HG02885 (cell line): ENCODE measurements around the gene MIEF2.
A peak's percentile ranks its signal among the peaks of the same experiment; 100 is the strongest.
"Not testable (repeated sequence)": the region's sequence is repeated elsewhere in the genome, so short reads cannot be mapped to it uniquely, and the experiment has no call there.

Source experiments
- ATAC-seq: cut with Tn5 transposase; IDR thresholded peaks from one replicate; pipeline ENCODE4 v1.9.1; 2021; ENCODE audit warnings: mild to moderate bottlenecking; ENCODE audit not compliant: unreplicated experiment, poor library complexity

Gene MIEF2

GRCh38 chr17:18280766-18281371 is 20.4 kb downstream of the MIEF2 start:
- no peak for ATAC-seq

GRCh38 chr17:18281788-18282187 is 21.3 kb downstream of the MIEF2 start:
- no peak for ATAC-seq

GRCh38 chr17:18285296-18285695 is 24.8 kb downstream of the MIEF2 start:
- ATAC-seq: no peak

GRCh38 chr17:18291718-18292540 is 31.5 kb downstream of the MIEF2 start:
- no peak for ATAC-seq

GRCh38 chr17:18298061-18298460 is 37.6 kb downstream of the MIEF2 start:
- not testable (repeated sequence) for ATAC-seq

- ATAC-seq: no peak
Measured at GRCh38 chr17:18300725-18301480, 40.4 kb downstream of the MIEF2 start.

GRCh38 chr17:18303206-18303605 is 42.7 kb downstream of the MIEF2 start:
- ATAC-seq: not testable (repeated sequence)

GRCh38 chr17:18309202-18309601 is 48.7 kb downstream of the MIEF2 start:
- no peak for ATAC-seq

- no peak for ATAC-seq
Measured at GRCh38 chr17:18314059-18314730, 53.7 kb downstream of the MIEF2 start.

GRCh38 chr17:18314731-18315561 is 54.5 kb downstream of the MIEF2 start, which contains the start of the genes SMCR8 and TOP3A:
TSS of gene SMCR8 (plus strand) at chr17:18315293. CDS start at chr17:18315790, 497 bp downstream.
TSS of gene TOP3A (minus strand) at chr17:18314994. CDS start at chr17:18314778, 216 bp downstream.
- peak; percentile 85 for ATAC-seq

GRCh38 chr17:18315562-18315922 is 55.1 kb downstream of the MIEF2 start:
- ATAC-seq: peak; percentile 13

GRCh38 chr17:18315961-18316360 is 55.5 kb downstream of the MIEF2 start:
- ATAC-seq: no peak
